HG03108 (cell line): ENCODE results near the gene DROSHA.

Experiments
- ATAC-seq: cut with Tn5 transposase; IDR thresholded peaks from one replicate; pipeline ENCODE4 v1.9.1; 2021; ENCODE audit warnings: moderate library complexity; ENCODE audit not compliant: unreplicated experiment

DROSHA gene

DNA sequence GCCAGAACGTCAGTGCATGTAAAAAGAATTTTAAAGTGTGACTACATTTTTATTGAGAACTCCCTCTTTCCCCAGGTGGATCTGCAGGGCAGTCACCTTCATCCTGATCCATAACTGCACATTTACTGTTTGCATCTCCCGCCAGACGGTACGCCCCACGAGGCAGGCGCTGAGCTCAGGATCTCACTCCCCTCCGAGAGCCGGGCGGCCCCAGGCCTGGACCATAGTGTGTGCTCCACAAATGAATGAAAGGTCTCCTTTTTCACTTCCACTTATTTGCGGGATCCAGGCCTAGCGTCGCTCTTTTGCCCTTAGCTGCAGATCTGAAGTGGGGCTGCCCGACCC is 378 bp downstream of the DROSHA start:
- ATAC-seq, result peak; percentile 19

- ATAC-seq, result no peak
Observed at GRCh38 chr5:31530541-31531265, 1.2 kb downstream of the DROSHA start.

DNA sequence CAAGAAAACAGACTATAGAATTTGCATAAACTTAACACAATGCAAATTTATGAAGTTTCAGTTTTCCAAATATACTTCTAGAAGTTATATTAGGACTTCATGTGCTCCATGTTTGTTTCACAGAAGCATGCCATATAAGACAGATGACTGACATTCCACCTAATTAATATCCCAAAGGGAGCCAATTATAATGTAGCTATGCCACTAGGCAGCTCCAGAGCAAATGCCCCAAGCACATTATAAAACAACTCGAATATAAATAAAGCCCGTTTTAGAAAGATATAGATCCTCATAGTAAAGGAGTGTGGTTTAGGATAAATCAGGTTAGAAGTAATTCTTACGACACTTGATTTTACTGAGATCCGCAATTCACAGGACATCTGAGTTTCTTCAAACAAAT is 8.9 kb downstream of the DROSHA start:
- no peak for ATAC-seq

DNA sequence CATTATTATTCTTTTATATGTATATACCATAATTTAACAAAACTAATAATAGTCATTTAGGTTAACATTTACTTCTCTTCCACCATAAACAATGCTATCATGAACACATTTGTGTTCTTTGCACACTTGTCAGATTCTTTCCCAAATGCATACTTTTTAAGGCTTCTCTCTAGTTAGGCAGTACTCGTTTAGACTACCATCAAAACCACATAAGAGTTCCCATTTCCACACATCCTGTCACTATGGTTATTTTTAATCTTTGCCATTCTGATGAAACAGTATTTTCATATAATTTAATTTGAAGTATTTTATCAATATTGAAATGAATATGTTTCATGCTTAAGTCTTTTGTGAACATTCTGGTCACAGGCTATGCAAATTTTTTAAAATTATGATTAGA is 15.1 kb downstream of the DROSHA start:
- no peak for ATAC-seq

DNA sequence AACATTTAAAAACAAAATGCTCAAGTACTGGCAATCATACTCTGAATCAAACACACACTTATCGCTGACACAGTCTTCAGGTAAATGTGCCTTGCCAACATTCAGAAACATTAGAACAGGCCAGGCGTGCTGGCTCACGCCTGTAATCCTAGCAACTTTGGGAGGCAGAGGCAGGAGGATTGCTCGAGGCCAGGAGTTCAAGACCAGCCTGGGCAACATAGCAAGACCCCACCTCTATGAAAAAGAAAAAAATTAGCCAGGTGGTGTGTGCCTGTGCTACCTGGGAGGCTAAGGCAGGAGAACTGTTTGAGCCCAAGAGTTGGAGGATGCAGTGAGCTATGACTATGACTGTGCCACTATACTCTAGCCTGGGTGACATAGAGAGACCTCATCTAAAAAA is 20.6 kb downstream of the DROSHA start:
- ATAC-seq, result no peak

DNA sequence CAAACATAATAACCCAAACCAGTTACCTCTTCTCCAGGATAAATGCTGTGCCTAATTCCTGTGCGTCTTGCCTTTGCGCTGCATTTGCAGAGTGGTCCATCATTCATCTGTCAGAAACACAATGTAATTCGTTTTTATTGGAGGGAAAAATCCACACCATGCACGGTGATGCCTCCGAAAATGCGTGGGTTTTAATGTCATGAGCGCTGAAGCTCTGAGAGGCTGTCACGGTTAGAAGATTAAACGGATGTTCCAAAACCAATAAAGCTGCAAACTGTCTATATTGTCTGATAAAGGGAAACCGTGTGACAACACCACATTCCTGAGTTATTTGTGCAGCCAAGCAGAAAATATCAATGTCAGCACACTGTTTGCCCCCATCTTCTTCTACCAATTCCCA is 27.4 kb downstream of the DROSHA start:
- no peak for ATAC-seq

DNA sequence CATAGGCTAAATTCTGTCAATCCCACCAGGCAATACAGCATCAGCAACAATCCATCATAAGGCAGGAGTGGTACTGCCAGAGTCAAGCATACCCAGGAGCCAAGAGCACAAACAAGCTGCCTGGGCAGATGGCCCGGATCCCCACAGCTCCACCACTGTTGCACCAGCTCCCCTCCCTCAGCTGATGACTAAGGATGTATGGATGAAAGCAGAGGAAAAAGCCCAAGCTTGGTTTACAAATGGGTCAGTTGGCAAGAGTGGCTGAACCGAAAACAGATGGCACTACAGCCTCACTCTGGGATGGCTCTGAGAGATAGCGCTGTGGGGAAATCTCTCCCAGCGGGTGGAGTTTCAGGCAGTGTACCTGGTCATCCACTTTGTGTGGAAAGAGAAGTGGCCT is 29.4 kb downstream of the DROSHA start:
- no peak for ATAC-seq

GRCh38 chr5:31500256-31500655 is 31.6 kb downstream of the DROSHA start:
- no peak for ATAC-seq

- no peak for ATAC-seq
Observed at GRCh38 chr5:31496891-31497290, 35.0 kb downstream of the DROSHA start.

GRCh38 chr5:31496301-31496700 is 35.6 kb downstream of the DROSHA start:
- no peak for ATAC-seq

DNA sequence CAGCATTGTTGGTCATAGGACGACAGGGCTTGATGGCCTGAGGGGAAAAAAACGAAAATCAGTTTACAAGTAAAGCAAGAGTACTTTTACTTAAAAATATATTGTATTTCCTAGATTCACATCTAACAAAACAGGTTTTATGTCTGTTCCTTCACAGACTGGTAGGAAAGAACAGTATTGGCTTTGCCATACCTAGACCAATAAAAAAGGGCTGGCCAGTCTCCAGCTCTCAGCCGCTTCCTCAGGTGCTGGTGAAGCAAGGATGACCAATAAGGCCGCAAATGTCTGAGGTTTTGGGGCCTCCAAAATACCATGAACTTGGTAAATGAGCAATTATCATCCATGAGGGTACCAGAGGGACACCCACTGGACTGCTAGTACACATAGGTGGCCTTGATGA is 36.6 kb downstream of the DROSHA start:
- ATAC-seq, result no peak

- ATAC-seq, result no peak
Observed at GRCh38 chr5:31492869-31493268, 39.0 kb downstream of the DROSHA start.

GRCh38 chr5:31487506-31487905 is 44.4 kb downstream of the DROSHA start:
- ATAC-seq, result no peak

DNA sequence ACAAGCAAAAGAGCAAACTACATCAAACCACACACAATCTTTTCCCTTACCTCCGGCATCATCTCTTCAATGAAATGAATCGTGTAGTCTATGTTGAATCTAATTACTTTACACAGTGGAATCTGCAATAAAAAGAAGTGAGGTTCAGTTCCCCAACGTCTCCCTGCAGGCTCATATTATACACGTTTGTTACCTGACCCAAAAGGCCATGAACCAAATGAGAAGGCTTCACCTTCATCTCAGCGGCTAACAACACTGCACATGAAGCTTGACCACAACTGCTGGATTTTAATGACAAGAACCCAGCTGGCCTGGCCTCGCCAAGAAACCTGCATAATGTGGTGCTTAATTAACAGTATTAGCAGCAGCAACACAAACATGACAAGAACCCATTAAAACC is 45.5 kb downstream of the DROSHA start:
- ATAC-seq, result no peak

DNA sequence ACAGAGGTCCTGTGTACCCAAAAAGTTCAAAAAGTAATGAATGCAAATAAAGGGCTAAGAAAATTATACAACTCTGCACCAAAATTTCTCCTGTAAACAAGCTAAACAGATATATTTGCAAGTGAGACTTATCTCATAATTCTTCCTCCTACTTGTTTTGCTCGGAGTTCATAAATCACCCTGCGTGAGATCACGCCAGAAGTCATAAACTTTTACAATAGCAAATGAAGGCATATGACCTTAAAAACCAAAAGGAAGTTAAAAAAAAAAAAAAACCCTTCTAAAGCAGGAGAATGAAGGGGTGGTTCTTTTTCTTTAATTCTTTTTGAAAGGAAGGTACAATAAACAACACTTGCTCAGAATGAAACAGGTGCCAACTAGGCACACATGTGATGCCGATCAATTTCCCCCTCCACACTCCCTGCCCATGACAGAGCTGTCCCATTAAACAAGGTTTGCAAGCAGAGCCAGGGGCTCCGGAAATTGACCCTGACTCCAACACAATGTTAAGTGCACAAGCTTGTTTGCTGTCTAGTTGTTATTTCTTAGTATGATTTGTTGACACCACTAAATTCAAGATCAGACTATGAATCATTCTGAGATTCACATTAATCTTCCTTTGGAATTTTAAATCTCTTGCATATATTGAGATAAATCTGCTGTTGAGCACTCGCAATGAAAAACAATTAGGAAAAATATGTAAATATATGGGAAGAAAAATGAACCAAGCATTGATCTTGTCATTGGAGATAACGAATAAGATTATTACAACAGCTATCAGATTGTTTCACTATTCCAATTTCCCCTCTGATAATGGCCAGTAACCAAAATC is 46.3 kb downstream of the DROSHA start:
- no peak for ATAC-seq

- no peak for ATAC-seq
Observed at GRCh38 chr5:31481531-31482165, 50.2 kb downstream of the DROSHA start.

GRCh38 chr5:31479706-31480105 is 52.2 kb downstream of the DROSHA start:
- ATAC-seq, result no peak

- ATAC-seq, result no peak
Observed at GRCh38 chr5:31478901-31479300, 53.0 kb downstream of the DROSHA start.

DNA sequence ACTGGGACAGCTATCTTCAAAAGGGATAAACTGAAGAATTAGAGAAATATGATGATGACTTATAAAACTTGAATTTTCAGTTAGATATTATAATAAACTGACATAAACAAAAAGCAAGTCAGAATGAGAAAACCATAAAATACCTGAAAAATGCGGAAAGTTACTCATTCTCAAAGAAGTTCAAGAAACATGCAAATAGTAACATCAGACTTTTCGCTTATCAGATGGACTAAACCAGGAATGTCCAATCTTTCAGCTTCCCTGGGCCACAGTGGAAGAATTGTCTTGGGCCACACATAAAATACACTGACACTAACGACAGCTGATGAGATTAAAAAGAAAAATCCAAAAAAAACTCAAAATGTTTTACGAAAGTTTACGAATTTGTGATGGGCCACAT is 53.9 kb downstream of the DROSHA start:
- ATAC-seq, result no peak

DNA sequence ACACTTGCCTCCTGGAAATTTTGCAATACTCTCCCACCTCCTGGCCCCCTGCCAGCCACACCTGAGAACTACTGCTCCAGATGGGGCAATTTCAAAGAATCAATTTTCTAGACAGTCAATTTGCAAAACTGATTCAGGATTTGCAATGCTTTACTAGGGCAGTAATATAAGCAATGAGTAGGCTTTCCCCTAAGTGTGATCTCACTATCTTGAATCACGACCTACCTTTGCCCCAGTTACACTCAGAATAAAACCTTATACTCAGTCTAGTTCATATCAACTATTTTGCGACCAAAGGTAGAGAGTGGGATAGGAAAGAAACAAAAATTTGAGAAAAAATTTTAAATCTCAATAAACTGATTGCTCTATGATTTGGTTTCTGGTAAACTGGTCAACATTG is 54.4 kb downstream of the DROSHA start:
- ATAC-seq, result no peak

DNA sequence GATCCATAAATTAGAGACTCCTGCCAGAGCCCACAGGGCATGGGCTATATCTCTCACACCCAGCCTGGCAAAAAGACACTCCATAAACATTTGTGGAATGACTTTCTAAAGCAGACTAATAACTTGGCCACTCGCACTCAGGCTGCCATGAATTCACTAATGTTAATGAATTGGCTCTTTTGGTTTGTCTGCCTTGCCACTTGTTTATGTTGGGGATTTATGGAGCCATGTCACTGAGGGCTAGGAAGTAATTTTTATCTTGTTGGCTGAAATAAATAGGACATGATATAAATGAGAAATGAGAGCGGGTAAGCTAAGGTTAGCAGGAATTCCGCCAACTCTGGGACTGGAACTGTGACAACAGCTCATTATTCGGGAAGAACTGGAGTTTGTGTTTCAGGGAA is 55.2 kb downstream of the DROSHA start:
- no peak for ATAC-seq

- ATAC-seq, result no peak
Observed at GRCh38 chr5:31471916-31472315, 60.0 kb downstream of the DROSHA start.
